Ascending aorta (tissue), 2 donors: Measurements from ENCODE around the gene TMEM9B. TPM values are rescaled to one million over a fixed set of nuclear protein-coding genes. Genes with fewer than 3 reads are reported as not detected.
"Not testable (repeated sequence)": the region's sequence is repeated elsewhere in the genome, so short reads cannot be mapped to it uniquely, and the experiment has no call there.

Experiments
- DNase-seq, 2 donors: peaks; one replicate each; pipeline ENCODE4 v3.0.0-alpha.2; 2019; ENCODE audit warnings: low spot score in 2 of 2
- H3K27ac ChIP-seq, 2 donors: fragments of 200-600 bp; sonication (generic); one replicate each; pipeline ENCODE4 v1.5.1; 2016 to 2017; ENCODE audit warnings: mild to moderate bottlenecking in 1 of 2
- H3K27me3 ChIP-seq: fragments of 200-600 bp; sonication (generic); one replicate; pipeline ENCODE4 v1.5.1; 2017
- H3K36me3 ChIP-seq, 2 donors: fragments of 200-600 bp; sonication (generic); one replicate each; pipeline ENCODE4 v1.5.1; 2016
- H3K4me1 ChIP-seq, 2 donors: fragments of 200-600 bp; sonication (generic); one replicate each; pipeline ENCODE4 v1.5.1; 2016 to 2017; ENCODE audit warnings: mild to moderate bottlenecking in 1 of 2
- H3K4me3 ChIP-seq, 2 donors: fragments of 200-600 bp; sonication (generic); one replicate each; pipeline ENCODE4 v1.5.1; 2016 to 2017; ENCODE audit warnings: mild to moderate bottlenecking in 1 of 2
- H3K9me3 ChIP-seq, 2 donors: fragments of 200-600 bp; sonication (generic); one replicate each; pipeline ENCODE4 v1.5.1; 2016
- intact Hi-C: fragments of 100-400 bp; cut with DNase I; formaldehyde crosslinking; loops from one replicate; pipeline ENCODE4 v1.15.1; 2023
- total RNA-seq: library from RNA; depleted of rRNA; stranded (reverse); fragments of >200 nt; gene quantifications from one replicate; pipeline ENCODE4 v1.1.0, GENCODE V29; 2016
- TF ChIP-seq, protein P1 (sequence below), 3 experiments: fragments of 200-600 bp in 2 of 3; fragments of 450-650 bp in 1 of 3; sonication (generic) in 2 of 3; IDR thresholded peaks; one replicate each; pipeline ENCODE4 v1.5.1; 2016 to 2019; ENCODE audit warnings: antibody characterized with exemption in 3 of 3, mild to moderate bottlenecking in 1 of 3, moderate library complexity in 1 of 3

TMEM9B gene
- total RNA-seq, 1 donor from 2014 or later, result 42.4 TPM

GRCh38 chr11:8997451-8997850 lies 33.2 kb upstream of the TMEM9B start:
- no peaks in the 10 kb centered on the region for H3K27me3 ChIP-seq
- H3K9me3 ChIP-seq, result no peaks in the 10 kb centered on the region
- H3K4me1 ChIP-seq, result no peaks in the 10 kb centered on the region
- no peak overlapping the region for H3K4me3 ChIP-seq
- TF ChIP-seq, protein P1, sequence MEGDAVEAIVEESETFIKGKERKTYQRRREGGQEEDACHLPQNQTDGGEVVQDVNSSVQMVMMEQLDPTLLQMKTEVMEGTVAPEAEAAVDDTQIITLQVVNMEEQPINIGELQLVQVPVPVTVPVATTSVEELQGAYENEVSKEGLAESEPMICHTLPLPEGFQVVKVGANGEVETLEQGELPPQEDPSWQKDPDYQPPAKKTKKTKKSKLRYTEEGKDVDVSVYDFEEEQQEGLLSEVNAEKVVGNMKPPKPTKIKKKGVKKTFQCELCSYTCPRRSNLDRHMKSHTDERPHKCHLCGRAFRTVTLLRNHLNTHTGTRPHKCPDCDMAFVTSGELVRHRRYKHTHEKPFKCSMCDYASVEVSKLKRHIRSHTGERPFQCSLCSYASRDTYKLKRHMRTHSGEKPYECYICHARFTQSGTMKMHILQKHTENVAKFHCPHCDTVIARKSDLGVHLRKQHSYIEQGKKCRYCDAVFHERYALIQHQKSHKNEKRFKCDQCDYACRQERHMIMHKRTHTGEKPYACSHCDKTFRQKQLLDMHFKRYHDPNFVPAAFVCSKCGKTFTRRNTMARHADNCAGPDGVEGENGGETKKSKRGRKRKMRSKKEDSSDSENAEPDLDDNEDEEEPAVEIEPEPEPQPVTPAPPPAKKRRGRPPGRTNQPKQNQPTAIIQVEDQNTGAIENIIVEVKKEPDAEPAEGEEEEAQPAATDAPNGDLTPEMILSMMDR (IDR thresholded peaks at IDR 0.05), result no peak
- intact Hi-C loops, result no loop called here
- H3K27ac ChIP-seq, result no peak overlapping the region
- DNase-seq, result no peak
- no peaks in the 10 kb centered on the region for H3K36me3 ChIP-seq

- Histone ChIP-seq H3K4me1 (peaks cover 0 to 3% of the 10 kb centered on the region in 2 donors), H3K4me3 (no peak overlapping the region), H3K9me3 (no peaks in the 10 kb centered on the region), H3K27me3 (no peaks in the 10 kb centered on the region), H3K27ac (no peak overlapping the region), H3K36me3 (no peaks in the 10 kb centered on the region)
- intact Hi-C loops, result no loop called here
- DNase-seq, result no peak
- TF ChIP-seq, protein P1 (IDR thresholded peaks at IDR 0.05), result no peak
Measured at GRCh38 chr11:8989453-8989852, 25.2 kb upstream of the TMEM9B start.

GRCh38 chr11:8988329-8989234 lies 24.3 kb upstream of the TMEM9B start:
- TF ChIP-seq, protein P1 (IDR thresholded peaks at IDR 0.05), result no peak
- Histone ChIP-seq H3K27me3 (no peaks in the 10 kb centered on the region), H3K4me3 (no peak overlapping the region), H3K36me3 (no peaks in the 10 kb centered on the region), H3K4me1 (peaks cover 0 to 3% of the 10 kb centered on the region in 2 donors), H3K27ac (no peak overlapping the region), H3K9me3 (no peaks in the 10 kb centered on the region)
- intact Hi-C loops, result no loop called here
- DNase-seq, result no peak

DNA sequence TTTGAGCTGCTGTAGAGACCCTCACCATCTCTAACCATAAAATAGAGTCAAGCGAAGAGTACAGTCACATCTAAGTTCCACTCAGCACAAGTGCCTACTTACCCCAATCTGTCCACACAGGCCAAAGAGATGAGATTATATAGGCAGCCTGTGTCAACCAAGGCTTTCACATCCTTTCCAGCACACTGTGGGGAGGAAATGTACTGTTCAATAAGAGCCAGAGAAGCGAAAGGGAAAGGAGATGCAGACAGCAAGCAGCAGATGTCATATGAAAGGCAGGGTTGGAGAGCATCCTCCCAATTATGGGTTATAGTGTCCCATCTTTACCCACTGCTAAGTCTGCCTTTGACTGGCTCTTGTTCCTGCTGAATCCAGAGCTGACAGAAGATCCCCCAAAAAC lies 23.2 kb upstream of the TMEM9B start:
- Histone ChIP-seq H3K9me3 (no peaks in the 10 kb centered on the region), H3K27me3 (no peaks in the 10 kb centered on the region), H3K4me1 (peaks cover 0 to 3% of the 10 kb centered on the region in 2 donors), H3K36me3 (no peaks in the 10 kb centered on the region), H3K4me3 (no peak overlapping the region), H3K27ac (no peak overlapping the region)
- TF ChIP-seq, protein P1 (IDR thresholded peaks at IDR 0.05), result no peak
- intact Hi-C loops, result no loop called here
- no peak for DNase-seq

DNA sequence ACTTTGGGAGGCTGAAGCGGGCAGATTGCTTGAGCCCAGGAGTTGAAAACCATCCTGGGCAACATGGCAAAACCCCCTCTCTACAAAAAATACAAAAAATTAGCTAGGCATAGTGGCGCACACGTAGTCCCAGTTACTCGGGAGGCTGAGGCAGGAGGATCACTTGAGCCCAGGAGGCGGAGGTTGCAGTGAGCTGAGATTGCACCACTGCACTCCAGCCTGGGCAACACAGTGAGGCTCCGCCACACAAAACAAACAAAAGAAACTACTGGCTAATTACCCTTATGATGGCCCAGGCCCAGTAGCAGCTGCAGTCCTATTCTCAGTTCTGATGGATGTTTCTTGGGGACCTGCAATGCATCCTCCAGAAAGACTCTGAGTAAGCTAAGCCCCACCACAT lies 22.5 kb upstream of the TMEM9B start:
- H3K27ac ChIP-seq, intact Hi-C loops, H3K4me3 ChIP-seq, DNase-seq, H3K27me3 ChIP-seq, H3K9me3 ChIP-seq, H3K36me3 ChIP-seq, H3K4me1 ChIP-seq: not testable (repeated sequence)

DNA sequence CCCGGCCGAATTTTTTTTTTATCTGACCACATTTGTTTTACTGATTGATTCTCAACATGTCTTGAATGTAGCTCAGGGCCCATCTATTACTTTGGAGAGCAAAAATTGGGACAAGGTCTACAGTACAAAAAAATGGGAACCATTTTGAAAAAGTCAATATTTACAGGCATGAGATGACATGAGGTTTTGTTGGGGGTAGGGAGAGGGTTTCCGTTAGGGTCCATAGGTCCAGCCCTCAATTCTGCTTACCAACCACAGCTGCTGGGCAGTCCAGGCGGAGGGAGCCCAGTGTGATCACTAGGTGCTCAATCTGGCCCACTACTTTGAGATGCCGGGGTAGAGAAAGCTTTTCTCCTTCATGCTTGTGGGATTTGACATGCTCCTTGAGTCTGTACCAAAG lies 21.2 kb upstream of the TMEM9B start:
- Histone ChIP-seq H3K27me3 (no peaks in the 10 kb centered on the region), H3K4me1 (peaks cover 0 to 3% of the 10 kb centered on the region in 2 donors), H3K27ac (no peak overlapping the region), H3K4me3 (no peak overlapping the region), H3K36me3 (no peaks in the 10 kb centered on the region), H3K9me3 (no peaks in the 10 kb centered on the region)
- intact Hi-C loops, result no loop called here
- TF ChIP-seq, protein P1 (IDR thresholded peaks at IDR 0.05), result no peak
- no peak for DNase-seq
